GM20000 (cell line): ENCODE measurements around the gene CEP83.

ENCODE experiments used
- DNase-seq: peaks from one replicate; pipeline ENCODE4 v3.0.0; 2012; ENCODE audit warnings: low spot score
- CTCF ChIP-seq: IDR thresholded peaks from 2 replicates; pipeline ENCODE4 v1.5.1; 2012; ENCODE audit warnings: mild to moderate bottlenecking, control low read depth; ENCODE audit errors: extremely low read depth, missing control alignments

The CEP83 gene

GRCh38 chr12:94338006-94338794 lies 121.5 kb downstream of the CEP83 start:
- no peak for TF ChIP-seq CTCF

GRCh38 chr12:94336211-94336925 lies 123.3 kb downstream of the CEP83 start:
- no peak for DNase-seq
- TF ChIP-seq CTCF: no peak

More at GRCh38 chr12:94338006-94338794, 121.5 kb downstream of the CEP83 start:
- no peak for DNase-seq

- no peak for DNase-seq
- no peak for TF ChIP-seq CTCF
Observed at GRCh38 chr12:94333396-94333795, 126.3 kb downstream of the CEP83 start.

- DNase-seq: no peak
- no peak for TF ChIP-seq CTCF
Observed at GRCh38 chr12:94329366-94329765, 130.3 kb downstream of the CEP83 start.

- no peak for DNase-seq
- no peak for TF ChIP-seq CTCF
Observed at GRCh38 chr12:94327809-94328208, 131.9 kb downstream of the CEP83 start.

GRCh38 chr12:94326727-94327126 lies 132.9 kb downstream of the CEP83 start:
- TF ChIP-seq CTCF: no peak
- no peak for DNase-seq

GRCh38 chr12:94326234-94326633 lies 133.4 kb downstream of the CEP83 start:
- TF ChIP-seq CTCF: no peak
- DNase-seq: no peak
